Measurements from ENCODE around the gene HTR2C.

- no peak for TF ChIP-seq YY1 (IDR thresholded peaks at IDR 0.05; ENCODE audit: insufficient read depth, insufficient read length)
- TF ChIP-seq ZNF274 (IDR thresholded peaks at IDR 0.05; ENCODE audit: low read depth, low read length): no peak
- TF ChIP-seq SUZ12 (IDR thresholded peaks at IDR 0.05; ENCODE audit: extremely low read depth, insufficient read depth, insufficient read length): no peak
Observed at GRCh38 chrX:114712466-114712865, 128.6 kb downstream of the HTR2C start.
